Transverse colon (tissue), 4 donors: ENCODE results near the gene SRGAP1.

Experiments
- EP300 ChIP-seq: sonication (generic); formaldehyde crosslinking; IDR thresholded peaks from one replicate; pipeline ENCODE4 v1.6.1; 2017; ENCODE audit warnings: antibody characterized with exemption, low read depth
- POLR2AphosphoS5 ChIP-seq, 3 donors: sonication (generic); formaldehyde crosslinking; IDR thresholded peaks; one replicate each; pipeline ENCODE4 v1.6.1; 2016; ENCODE audit warnings: antibody characterized with exemption in 3 of 3
- TF ChIP-seq, protein P1 (sequence below), 5 experiments: fragments of 200-600 bp in 3 of 5; fragments of 450-650 bp in 2 of 5; sonication (generic) in 3 of 5; IDR thresholded peaks; 1 replicate in 2 of 5; 2 replicates in 3 of 5; pipeline ENCODE4 v1.5.1; 2016 to 2017; ENCODE audit warnings: antibody characterized with exemption in 5 of 5, inconsistent platforms in 3 of 5, mild to moderate bottlenecking in 2 of 5, moderate library complexity in 1 of 5

DNA sequence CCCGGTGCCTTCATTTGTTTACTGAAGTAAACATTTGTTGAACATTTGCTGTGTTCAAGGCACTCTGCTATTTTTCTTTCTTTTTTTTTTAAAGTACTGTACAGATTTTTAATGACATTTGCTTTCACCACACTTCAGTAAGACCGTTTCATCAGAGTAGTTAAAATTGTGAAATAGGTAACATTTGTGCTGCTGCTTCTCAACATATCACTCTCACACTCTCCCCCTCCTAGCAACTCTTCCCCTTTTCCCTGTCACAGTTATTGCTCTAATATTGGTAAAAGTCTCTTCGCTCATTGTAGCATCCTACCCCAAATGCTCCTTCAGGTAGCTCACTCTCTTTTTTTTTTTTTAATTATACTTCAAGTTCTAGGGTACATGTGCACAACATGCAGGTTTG, 49.6 kb downstream of the SRGAP1 start:
- no peak for TF ChIP-seq EP300
- TF ChIP-seq, protein P1, sequence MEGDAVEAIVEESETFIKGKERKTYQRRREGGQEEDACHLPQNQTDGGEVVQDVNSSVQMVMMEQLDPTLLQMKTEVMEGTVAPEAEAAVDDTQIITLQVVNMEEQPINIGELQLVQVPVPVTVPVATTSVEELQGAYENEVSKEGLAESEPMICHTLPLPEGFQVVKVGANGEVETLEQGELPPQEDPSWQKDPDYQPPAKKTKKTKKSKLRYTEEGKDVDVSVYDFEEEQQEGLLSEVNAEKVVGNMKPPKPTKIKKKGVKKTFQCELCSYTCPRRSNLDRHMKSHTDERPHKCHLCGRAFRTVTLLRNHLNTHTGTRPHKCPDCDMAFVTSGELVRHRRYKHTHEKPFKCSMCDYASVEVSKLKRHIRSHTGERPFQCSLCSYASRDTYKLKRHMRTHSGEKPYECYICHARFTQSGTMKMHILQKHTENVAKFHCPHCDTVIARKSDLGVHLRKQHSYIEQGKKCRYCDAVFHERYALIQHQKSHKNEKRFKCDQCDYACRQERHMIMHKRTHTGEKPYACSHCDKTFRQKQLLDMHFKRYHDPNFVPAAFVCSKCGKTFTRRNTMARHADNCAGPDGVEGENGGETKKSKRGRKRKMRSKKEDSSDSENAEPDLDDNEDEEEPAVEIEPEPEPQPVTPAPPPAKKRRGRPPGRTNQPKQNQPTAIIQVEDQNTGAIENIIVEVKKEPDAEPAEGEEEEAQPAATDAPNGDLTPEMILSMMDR (IDR thresholded peaks at IDR 0.05) = no peak
- no peak for TF ChIP-seq POLR2AphosphoS5 (IDR thresholded peaks at IDR 0.05)
